ENCODE results near the gene KANSL1L.

DNA sequence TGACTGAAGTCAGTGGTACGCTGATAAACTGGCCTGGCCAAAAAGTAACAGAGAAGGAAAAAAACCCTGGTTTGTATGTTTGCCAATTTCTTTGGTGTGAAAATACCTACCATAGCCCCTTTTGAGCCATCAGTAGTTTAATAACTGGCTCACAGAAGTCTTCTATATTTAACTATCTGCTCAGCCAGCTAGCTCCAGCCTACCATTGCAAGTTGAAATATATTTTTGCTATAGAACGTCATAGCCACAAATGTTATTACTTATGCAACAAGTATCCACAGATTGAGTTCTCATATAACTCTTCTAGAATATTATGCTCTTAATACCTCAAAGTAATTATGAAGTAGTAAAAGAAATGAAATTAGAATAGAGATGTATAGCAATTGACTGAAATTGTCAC, 143.6 kb downstream of the KANSL1L start:
- TF ChIP-seq EZH2 (IDR thresholded peaks at IDR 0.05; ENCODE audit: insufficient read depth, poor library complexity, severe bottlenecking) (no peak), EZH2phosphoT487 (IDR thresholded peaks at IDR 0.05; ENCODE audit: insufficient read depth, low read depth) (no peak)

Data from GM23248 (cell line).